Left cardiac atrium (tissue), 4 donors: ENCODE measurements around the gene XRCC5. TPM values are rescaled to one million over a fixed set of nuclear protein-coding genes. Genes with fewer than 3 reads are reported as not detected.
A peak's percentile ranks its signal among the peaks of the same experiment; 100 is the strongest.
"Not testable (repeated sequence)": the region's sequence is repeated elsewhere in the genome, so short reads cannot be mapped to it uniquely, and the experiment has no call there.

Experiments used
- ATAC-seq, 2 donors: fragments of 200-7000 bp; cut with Tn5 transposase; one replicate each; pipeline ENCODE4 v1.9.1; 2020; ENCODE audit warnings: mild to moderate bottlenecking in 2 of 2, moderate library complexity in 2 of 2
- DNase-seq: peaks from one replicate; pipeline ENCODE4 v3.0.0-alpha.2; 2020
- intact Hi-C, 2 donors: fragments of 100-400 bp; cut with DNase I; formaldehyde crosslinking; loops; one replicate each; pipeline versions ENCODE4 v1.14.1 to v1.15.1; 2022 to 2023
- total RNA-seq, 2 donors: library from RNA; stranded (reverse); fragmentation: NEBNext Ultra II Directional; extraction: Animal tissue kit (Norgen Biotek cat#: 25700); gene quantifications; one replicate each; pipeline ENCODE4 v1.2.1, GENCODE V29; 2021
- donor health status: DM: no; HTN: yes; CAD: no.
- donor health status: DM: no; HTN: yes; CAD: no; lungs with severe emphysema.
- donor health status: DM: yes; HTN: yes; CAD: no.
- donor health status: Dilated cardiomyopathy.

The XRCC5 gene
- total RNA-seq, 2 donors from 2014 or later, result 114 to 148 TPM

DNA sequence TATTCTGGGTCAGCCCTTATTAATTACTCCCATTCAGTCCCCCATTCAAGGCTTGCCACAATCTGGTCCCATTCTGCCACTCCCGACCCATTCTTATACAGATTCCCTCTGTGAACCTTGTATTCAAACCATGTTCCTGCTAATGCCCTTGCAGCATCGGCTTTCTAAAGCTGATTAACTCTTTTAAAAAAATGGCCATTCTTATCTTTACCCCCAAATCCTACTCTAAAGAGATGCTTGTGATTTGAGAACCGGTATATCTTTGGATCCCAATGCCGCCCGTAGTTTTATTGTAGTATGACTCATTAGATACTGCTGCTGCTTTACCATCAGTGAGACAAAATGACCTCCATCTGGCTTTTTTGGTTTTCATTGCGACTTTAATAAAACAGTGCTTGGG, 72.2 kb downstream of the XRCC5 start:
- no peak for DNase-seq
- no peak for ATAC-seq
- intact Hi-C loops, result no loop called here

DNA sequence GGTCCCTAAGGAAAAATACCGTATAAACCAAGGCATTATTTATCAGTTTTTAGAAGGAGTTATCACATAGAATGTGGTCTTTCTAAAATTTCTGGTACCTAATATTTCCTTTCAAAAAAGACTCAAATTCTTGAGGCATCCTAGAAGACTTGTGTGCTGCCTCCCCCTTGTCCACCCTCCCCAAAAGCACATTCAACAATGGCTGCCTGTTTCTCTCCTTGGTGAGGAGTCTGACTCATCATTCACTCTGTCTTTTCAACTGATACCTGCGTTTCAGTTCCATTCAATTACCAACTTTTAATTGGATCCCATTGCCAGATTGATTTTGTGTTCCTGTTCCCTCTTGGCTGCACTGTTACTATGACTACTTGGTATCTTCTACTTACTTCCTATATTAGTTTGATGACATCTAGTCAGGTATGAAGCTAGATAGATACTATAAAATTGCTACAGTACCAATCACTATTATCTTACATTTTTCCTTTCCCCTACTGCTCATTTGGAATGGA, 72.9 kb downstream of the XRCC5 start:
- no peak for ATAC-seq
- intact Hi-C loops, result no loop called here

GRCh38 chr2:216183462-216183861, 74.3 kb downstream of the XRCC5 start:
- DNase-seq (no peak), ATAC-seq (no peak)
- intact Hi-C loops, result no loop called here

More for the DNA sequence above, 72.9 kb downstream of the XRCC5 start:
- no peak for DNase-seq

DNA sequence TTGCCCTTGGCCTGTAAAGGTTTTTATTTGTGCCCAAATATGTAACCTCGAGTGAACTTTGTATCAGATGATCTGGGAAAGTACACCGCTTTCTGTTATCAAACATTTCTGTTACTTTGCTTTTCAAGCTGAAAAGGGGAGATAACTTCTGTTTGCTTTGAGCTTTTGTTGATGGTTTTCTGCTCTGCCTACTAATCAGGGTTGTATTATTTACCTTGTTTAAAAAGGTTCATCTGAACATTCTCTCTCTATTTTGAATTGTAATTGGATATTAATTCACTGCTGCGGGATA, 79.4 kb downstream of the XRCC5 start:
- intact Hi-C loops, result no loop called here
- DNase-seq, result no peak
- ATAC-seq, result no peak

- intact Hi-C loops, result no loop called here
- no peak for DNase-seq
- no peak for ATAC-seq
Observed at GRCh38 chr2:216188956-216189355, 79.8 kb downstream of the XRCC5 start.

DNA sequence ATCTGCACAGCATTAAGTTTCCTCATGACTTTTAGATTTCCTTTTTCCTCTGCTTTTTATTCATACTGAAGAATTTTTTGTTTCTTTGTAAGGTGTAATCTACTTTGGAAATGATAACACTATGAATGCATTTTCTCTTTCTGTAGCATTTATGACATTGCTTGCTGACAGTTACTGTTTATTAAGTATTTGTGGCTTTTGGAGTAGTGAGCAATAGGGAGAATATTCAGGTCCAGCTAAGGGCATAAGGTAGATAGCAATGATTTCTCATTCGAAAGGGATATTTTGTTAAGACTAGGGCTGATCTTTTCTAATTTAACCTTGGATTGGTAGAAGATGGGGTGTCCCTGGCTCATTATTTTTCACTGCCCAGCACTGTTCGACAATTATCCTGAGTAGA, 80.3 kb downstream of the XRCC5 start:
- ATAC-seq (no peak), DNase-seq (no peak)
- intact Hi-C loops, result no loop called here

DNA sequence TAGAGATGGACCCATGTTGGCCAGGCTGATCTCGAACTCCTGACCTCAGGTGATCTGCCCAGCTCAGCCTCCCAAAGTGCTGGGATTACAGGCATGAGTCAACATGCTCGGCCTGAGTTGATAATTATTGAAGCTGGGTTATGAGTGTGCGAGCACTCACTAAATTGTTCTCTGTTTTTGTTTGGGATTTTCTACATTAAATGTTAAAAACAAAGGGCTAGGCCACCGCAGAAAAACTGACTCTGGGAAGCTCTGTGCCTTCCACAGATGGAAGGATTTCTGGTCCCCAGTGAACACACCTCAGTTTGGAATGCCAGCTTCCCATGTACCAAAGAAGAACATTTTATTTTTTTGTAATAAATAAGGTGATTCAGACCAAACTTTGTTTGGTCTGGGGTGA, 83.0 kb downstream of the XRCC5 start:
- ATAC-seq (no peak), DNase-seq (no peak)
- intact Hi-C loops, result no loop called here

DNA sequence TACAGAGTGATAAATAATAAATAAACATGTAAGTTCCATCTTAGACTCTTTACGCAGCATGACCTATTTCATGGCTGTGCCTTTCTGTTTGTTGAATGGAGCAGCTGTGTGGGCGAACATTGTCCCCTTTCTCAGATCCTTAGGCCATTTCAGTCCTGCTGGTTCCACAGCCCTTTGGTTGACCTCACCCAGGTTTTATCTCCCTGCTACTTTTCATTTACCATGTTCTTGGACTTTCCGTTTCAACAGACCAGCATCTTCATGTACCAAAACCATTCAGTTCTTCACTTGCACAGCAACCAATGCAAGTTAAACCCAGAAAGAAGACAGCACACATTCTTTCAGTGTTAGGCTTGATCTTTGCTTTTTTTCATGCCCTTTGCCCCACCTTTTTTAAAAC, 83.8 kb downstream of the XRCC5 start:
- no peak for ATAC-seq
- intact Hi-C loops, result no loop called here
- DNase-seq, result no peak

GRCh38 chr2:216194013-216194412, 84.9 kb downstream of the XRCC5 start:
- DNase-seq (no peak), ATAC-seq (no peak)
- intact Hi-C loops, result no loop called here

GRCh38 chr2:216194561-216194960, 85.4 kb downstream of the XRCC5 start:
- no peak for ATAC-seq
- intact Hi-C loops, result no loop called here
- DNase-seq, result no peak

DNA sequence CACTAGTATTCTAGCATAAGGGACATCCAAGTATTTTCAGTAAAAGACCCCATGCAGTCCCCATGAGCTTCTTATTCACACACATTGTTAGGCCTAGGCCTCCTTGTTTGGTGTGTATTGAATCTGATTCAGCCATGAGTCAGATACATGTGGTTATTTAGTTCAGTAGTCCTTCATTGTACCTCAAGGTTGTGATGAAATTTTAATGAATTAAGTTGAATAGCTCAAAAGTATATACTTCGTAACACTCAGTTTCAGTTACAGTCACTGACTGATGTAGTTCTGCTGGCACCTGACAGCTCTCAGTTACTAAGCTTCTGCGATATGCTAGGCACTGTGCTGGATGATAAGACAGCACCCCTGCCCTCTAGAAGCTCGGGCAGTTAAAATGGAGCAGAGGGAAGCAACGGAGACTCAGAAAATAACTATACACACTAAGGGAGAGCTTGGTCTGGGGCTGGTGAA, 86.4 kb downstream of the XRCC5 start:
- peak in 1 of 2 donors; percentile 81 for ATAC-seq
- no peak for DNase-seq
- intact Hi-C loops, result no loop called here

DNA sequence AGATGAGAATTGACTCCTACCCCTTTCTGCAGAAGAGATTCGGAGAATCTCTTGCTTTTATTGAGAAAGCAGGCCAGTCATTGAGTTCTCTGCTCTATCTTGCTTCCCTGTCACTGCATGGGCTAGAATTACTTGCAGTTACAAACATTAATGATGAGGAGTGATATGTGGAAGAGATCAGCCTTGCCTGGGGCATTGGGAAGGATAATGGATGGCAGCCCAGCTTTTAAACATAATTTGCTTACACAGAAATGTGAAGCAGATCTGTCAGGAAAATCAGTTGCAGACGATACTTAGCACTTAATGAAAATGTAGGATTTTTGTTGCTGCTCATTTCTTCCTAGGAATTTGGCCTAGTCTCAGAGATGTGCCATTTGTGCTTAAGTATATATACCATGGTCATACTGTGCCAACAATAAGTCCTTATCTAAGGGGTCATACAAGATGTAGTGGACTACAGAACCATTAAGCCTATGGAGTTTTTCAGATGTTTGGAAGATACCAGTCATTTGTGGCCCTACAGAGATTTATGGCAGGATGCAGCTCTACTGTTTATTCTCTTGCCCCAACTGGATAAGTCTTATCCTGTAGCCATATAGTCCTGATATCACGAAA, 92.7 kb downstream of the XRCC5 start:
- DNase-seq (no peak), ATAC-seq (no peak)
- intact Hi-C loops, result no loop called here

DNA sequence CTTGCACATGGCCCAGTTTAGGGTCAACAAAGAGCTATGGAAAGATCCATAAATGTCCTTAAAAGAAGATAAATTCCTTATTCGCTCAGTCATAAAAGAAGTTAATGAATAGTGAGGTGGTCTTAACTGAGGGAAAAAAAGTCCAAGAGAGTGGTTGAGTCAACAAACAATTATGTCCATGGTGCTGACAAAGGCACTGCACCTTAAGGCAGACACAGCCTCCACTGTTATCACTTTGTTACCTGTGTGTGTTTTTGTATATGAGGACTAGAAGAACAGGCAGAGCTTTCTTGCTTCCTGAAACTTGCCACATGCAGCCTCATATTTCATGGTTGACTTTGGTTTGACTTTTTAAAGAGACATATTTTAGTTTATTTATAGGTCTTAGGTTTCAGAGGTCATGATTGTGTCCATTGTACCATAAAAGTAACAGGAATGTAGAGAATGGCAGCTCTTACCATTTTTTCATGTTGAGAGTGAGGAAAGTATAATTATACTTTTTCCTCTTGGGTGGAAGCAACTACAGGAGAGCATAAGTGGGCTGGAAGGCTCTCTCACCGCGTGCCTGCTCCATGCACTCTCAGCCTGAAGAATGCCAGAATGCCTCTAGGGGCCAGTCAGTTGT, 93.6 kb downstream of the XRCC5 start:
- DNase-seq (no peak), ATAC-seq (no peak)
- intact Hi-C loops, result no loop called here

DNA sequence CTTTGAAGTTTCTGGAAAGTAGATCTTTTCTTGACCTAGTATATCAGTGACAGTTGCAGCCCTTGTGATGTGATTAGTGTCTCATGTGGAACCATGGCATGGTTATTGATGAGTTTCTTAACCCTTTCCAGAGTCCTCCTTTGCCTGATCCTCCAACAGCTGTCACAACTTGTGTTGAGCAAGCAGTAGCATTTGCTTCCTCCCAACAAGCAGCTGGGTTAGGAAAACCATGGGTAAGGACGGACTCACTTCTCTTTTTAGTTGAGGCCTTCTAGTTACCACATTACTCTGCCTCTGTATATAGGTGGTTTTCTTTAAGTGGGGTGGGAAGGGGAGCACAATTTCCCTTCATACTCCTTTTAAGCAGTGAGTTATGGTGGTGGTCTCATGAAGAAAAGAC, 96.3 kb downstream of the XRCC5 start:
- ATAC-seq, result peak in 1 of 2 donors; percentile 31
- no peak for DNase-seq
- intact Hi-C loops, result no loop called here

GRCh38 chr2:216206041-216206703, 97.0 kb downstream of the XRCC5 start:
- intact Hi-C loops, result no loop called here
- DNase-seq, result no peak
- no peak for ATAC-seq

GRCh38 chr2:216206821-216207220, 97.7 kb downstream of the XRCC5 start:
- intact Hi-C loops, result no loop called here
- no peak for ATAC-seq
- no peak for DNase-seq

DNA sequence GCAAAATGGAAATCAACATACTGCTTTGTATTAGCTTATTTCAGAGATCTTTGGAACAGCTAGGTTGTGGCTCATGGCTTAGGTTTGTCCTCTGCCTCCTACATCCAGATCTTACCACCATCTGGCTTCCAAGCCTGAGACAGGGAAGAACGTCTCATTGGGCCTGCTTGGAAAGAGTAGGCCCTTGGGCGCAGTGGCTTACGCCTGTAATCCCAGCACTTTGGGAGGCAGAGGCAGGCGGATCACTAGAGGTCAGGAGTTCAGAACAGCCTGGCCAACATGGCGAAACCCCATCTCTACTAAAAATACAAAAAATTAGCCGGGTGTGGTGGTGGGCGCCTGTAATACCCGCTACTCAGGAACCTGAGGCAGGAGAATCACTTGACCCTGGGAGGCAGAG, 99.5 kb downstream of the XRCC5 start:
- DNase-seq, ATAC-seq, intact Hi-C loops: not testable (repeated sequence)

DNA sequence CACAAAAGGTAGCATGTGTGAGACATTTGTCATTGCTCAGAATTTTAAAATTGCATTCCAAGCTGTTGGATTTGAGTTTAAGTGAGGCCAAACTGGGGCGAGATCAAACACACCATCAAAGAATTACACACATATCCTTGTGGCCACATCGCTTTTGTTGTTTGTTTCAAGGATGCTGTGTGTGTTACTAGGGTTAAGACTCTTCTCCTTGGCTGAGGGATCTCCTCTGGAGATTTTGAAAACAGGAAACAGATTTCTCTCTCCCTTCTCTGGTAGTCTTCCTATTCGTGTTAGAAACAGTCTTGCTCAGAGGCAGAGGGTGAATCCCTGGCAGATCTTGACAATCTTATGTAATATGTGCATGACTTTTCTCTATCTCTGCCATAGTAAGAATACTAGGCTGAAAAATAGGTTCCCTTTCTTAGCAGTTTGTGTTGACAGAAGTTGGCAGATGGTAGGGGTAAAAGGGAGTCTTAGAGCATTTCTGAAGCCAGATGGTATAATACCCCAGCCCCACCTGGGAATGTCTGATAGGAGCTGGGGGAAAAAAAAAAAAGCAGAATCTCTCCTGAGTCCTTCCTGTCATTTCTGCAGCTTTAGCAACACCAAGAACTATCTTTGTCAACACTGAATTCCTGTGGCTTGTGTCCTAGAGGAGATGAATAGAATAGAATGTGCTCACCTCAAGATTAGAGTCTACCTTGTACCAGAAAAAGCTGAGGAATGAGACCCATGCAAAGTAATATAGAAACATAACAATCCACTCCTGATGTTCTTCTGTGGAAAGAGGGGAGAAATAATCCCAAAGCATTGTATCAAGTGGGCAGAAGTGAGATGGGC, 101.8 kb downstream of the XRCC5 start:
- ATAC-seq (no peak), DNase-seq (no peak)
- intact Hi-C loops, result no loop called here

GRCh38 chr2:216211614-216212145, 102.5 kb downstream of the XRCC5 start:
- intact Hi-C loops, result no loop called here
- DNase-seq (no peak), ATAC-seq (no peak)

GRCh38 chr2:216214768-216215167, 105.6 kb downstream of the XRCC5 start:
- no peak for DNase-seq
- no peak for ATAC-seq
- intact Hi-C loops, result no loop called here
